ENCODE results near the gene RABEP1. TPM values are rescaled to one million over a fixed set of nuclear protein-coding genes. Genes with fewer than 3 reads are reported as not detected.

Gene RABEP1
- polyA plus RNA-seq, 3 donors = 12.7 to 19.1 (median 13.7) TPM

DNA sequence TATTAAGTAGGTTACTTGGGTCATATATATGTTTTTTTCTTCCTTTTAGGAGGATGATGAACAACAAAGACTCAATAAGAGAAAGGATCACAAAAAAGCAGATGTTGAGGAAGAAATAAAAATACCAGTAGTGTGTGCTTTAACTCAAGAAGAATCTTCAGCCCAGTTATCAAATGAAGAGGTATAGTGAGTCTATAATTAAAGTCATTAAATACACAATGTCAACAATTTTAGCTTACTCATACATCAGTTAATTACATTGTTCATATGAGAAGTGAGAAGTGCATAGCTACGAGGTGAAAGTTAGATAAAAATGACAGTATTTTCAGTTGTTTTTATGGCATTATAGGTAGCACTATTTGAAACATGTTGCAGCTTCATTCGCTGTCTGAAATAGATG, 72.2 kb downstream of the RABEP1 start:
- Histone ChIP-seq H2AFZ (ENCODE audit: insufficient read depth, low read depth, low read length, poor library complexity, severe bottlenecking) (no peak overlapping the region), H3K4me1 (ENCODE audit: control insufficient read depth in 1 of 2, insufficient read depth in 2 of 2, low read length in 2 of 2) (no peaks in the 10 kb centered on the region), H3K79me2 (ENCODE audit: insufficient read depth, low read length) (no peaks in the 10 kb centered on the region), H3K27me3 (ENCODE audit: control insufficient read depth in 2 of 2, insufficient read depth in 2 of 2, low read length in 2 of 2) (no peaks in the 10 kb centered on the region), H3K4me2 (replicated peaks; ENCODE audit: extremely low read depth, low read length, poor library complexity, severe bottlenecking) (no peak overlapping the region), H4K20me1 (ENCODE audit: insufficient read depth, low read length) (no peaks in the 10 kb centered on the region), H3K27ac (ENCODE audit: low read depth in 1 of 2, low read length in 2 of 2) (no peak overlapping the region), H3K9ac (ENCODE audit: insufficient read depth, low read length, poor library complexity, severe bottlenecking) (no peak overlapping the region), H3K36me3 (replicated peaks in 1 of 2; ENCODE audit: control insufficient read depth in 1 of 2, insufficient read depth in 2 of 2, low read length in 2 of 2) (peaks cover 76 to 100% of the 10 kb centered on the region in 2 donors), H3K9me3 (replicated peaks in 1 of 2; ENCODE audit: control insufficient read depth in 1 of 2, insufficient read depth in 1 of 2, low read length in 2 of 2) (no peaks in the 10 kb centered on the region), H3K4me3 (replicated peaks in 1 of 3; ENCODE audit: low read depth in 2 of 3, low read length in 3 of 3) (no peak overlapping the region)
- Mint-ChIP-seq H3K4me1 (no peaks in the 10 kb centered on the region), H3K27me3 (ENCODE audit: low read depth in 3 of 3) (no peaks in the 10 kb centered on the region), H3K9me3 (no peaks in the 10 kb centered on the region), H3K4me3 (no peak overlapping the region), H3K27ac (no peak overlapping the region), H3K36me3 (peaks cover 76 to 96% of the 10 kb centered on the region in 2 donors)
- no peak for TF ChIP-seq CTCF (IDR thresholded peaks at IDR 0.05)
- intact Hi-C loops (cut with micrococcal nuclease) = no loop called here
- no CpG with 5 or more reads among the region's 2 CpGs for WGBS (ENCODE audit: insufficient coverage)
- no peak for DNase-seq

- 100% methylated on average over 1 of the region's 2 CpGs for WGBS (ENCODE audit: insufficient coverage)
- H3K36me3 Mint-ChIP-seq = peaks cover 78 to 96% of the 10 kb centered on the region in 2 donors
Measured at GRCh38 chr17:5354886-5355415, 72.9 kb downstream of the RABEP1 start.

More at GRCh38 chr17:5354886-5355415, 72.9 kb downstream of the RABEP1 start:
- Mint-ChIP-seq H3K27me3 (ENCODE audit: low read depth in 3 of 3) (no peaks in the 10 kb centered on the region), H3K27ac (no peak overlapping the region), H3K4me1 (no peaks in the 10 kb centered on the region), H3K4me3 (no peak overlapping the region), H3K9me3 (no peaks in the 10 kb centered on the region)
- intact Hi-C loops (cut with micrococcal nuclease) = no loop called here
- Histone ChIP-seq H3K9ac (ENCODE audit: insufficient read depth, low read length, poor library complexity, severe bottlenecking) (no peak overlapping the region), H4K20me1 (ENCODE audit: insufficient read depth, low read length) (no peaks in the 10 kb centered on the region), H3K4me3 (replicated peaks in 1 of 3; ENCODE audit: low read depth in 2 of 3, low read length in 3 of 3) (no peak overlapping the region), H2AFZ (ENCODE audit: insufficient read depth, low read depth, low read length, poor library complexity, severe bottlenecking) (no peak overlapping the region), H3K36me3 (replicated peaks in 1 of 2; ENCODE audit: control insufficient read depth in 1 of 2, insufficient read depth in 2 of 2, low read length in 2 of 2) (peaks cover 75 to 100% of the 10 kb centered on the region in 2 donors), H3K27me3 (ENCODE audit: control insufficient read depth in 2 of 2, insufficient read depth in 2 of 2, low read length in 2 of 2) (no peaks in the 10 kb centered on the region), H3K79me2 (ENCODE audit: insufficient read depth, low read length) (no peaks in the 10 kb centered on the region), H3K27ac (ENCODE audit: low read depth in 1 of 2, low read length in 2 of 2) (no peak overlapping the region), H3K4me2 (replicated peaks; ENCODE audit: extremely low read depth, low read length, poor library complexity, severe bottlenecking) (no peak overlapping the region), H3K4me1 (ENCODE audit: control insufficient read depth in 1 of 2, insufficient read depth in 2 of 2, low read length in 2 of 2) (no peaks in the 10 kb centered on the region), H3K9me3 (replicated peaks in 1 of 2; ENCODE audit: control insufficient read depth in 1 of 2, insufficient read depth in 1 of 2, low read length in 2 of 2) (no peaks in the 10 kb centered on the region)
- no peak for TF ChIP-seq CTCF (IDR thresholded peaks at IDR 0.05)
- DNase-seq = no peak
